Neural progenitor cell (in vitro differentiated cells): ENCODE data around the gene TAF4. TPM values are rescaled to one million over a fixed set of nuclear protein-coding genes. Genes with fewer than 3 reads are reported as not detected.

Experiments used
- DNase-seq: peaks from one replicate; pipeline ENCODE4 v3.0.0-alpha.2; 2016; ENCODE audit warnings: low spot score
- H2AFZ ChIP-seq: fragments of 200-600 bp; sonication (generic); replicated peaks from 2 replicates; pipeline ENCODE4 v1.6.1; 2016; ENCODE audit warnings: antibody characterized with exemption
- H3F3A ChIP-seq: fragments of 200-600 bp; sonication (generic); 2 replicates; pipeline ENCODE4 v1.6.1; 2016; ENCODE audit warnings: antibody characterized with exemption, low read depth
- H3K27ac ChIP-seq: fragments of 200-600 bp; sonication (generic); 2 replicates; pipeline ENCODE4 v1.5.1; 2016; ENCODE audit warnings: mild to moderate bottlenecking
- H3K27me3 ChIP-seq: fragments of 200-600 bp; sonication (generic); 2 replicates; pipeline ENCODE4 v1.6.1; 2016; ENCODE audit warnings: mild to moderate bottlenecking, moderate library complexity
- H3K36me3 ChIP-seq: fragments of 200-600 bp; sonication (generic); 2 replicates; pipeline ENCODE4 v1.5.1; 2016
- H3K4me1 ChIP-seq: fragments of 200-600 bp; sonication (generic); 2 replicates; pipeline ENCODE4 v1.6.1; 2016; ENCODE audit warnings: mixed run types
- H3K4me2 ChIP-seq: fragments of 200-600 bp; sonication (generic); 2 replicates; pipeline ENCODE4 v1.6.1; 2016
- H3K4me3 ChIP-seq: fragments of 200-600 bp; sonication (generic); 2 replicates; pipeline ENCODE4 v1.5.1; 2016
- H3K79me2 ChIP-seq: fragments of 200-600 bp; sonication (generic); 2 replicates; pipeline ENCODE4 v1.6.1; 2016; ENCODE audit warnings: low read depth
- H3K9ac ChIP-seq: fragments of 200-600 bp; sonication (generic); 2 replicates; pipeline ENCODE4 v1.6.1; 2016
- H3K9me3 ChIP-seq: fragments of 200-600 bp; sonication (generic); 2 replicates; pipeline ENCODE4 v1.5.1; 2016; ENCODE audit warnings: low read depth
- H4K20me1 ChIP-seq: fragments of 200-600 bp; sonication (generic); 2 replicates; pipeline ENCODE4 v1.6.1; 2016; ENCODE audit warnings: low read depth
- H3K27ac Mint-ChIP-seq: 3 replicates; pipeline ENCODE4 v1.8.0; 2021; ENCODE audit warnings: mixed read lengths
- H3K27me3 Mint-ChIP-seq: 2 replicates; pipeline ENCODE4 v1.8.0; 2022; ENCODE audit warnings: low read depth, mild to moderate bottlenecking, inconsistent platforms, moderate library complexity, mixed read lengths; ENCODE audit not compliant: insufficient read depth
- H3K36me3 Mint-ChIP-seq: 3 replicates; pipeline ENCODE4 v1.8.0; 2021; ENCODE audit warnings: mixed read lengths
- H3K4me1 Mint-ChIP-seq: 3 replicates; pipeline ENCODE4 v1.8.0; 2021; ENCODE audit warnings: mixed read lengths
- H3K4me3 Mint-ChIP-seq: 3 replicates; pipeline ENCODE4 v1.8.0; 2021; ENCODE audit warnings: mild to moderate bottlenecking, moderate library complexity, mixed read lengths
- H3K9me3 Mint-ChIP-seq: 3 replicates; pipeline ENCODE4 v1.8.0; 2020; ENCODE audit warnings: mixed read lengths
- CTCF ChIP-seq: fragments of 200-600 bp; sonication (generic); IDR thresholded peaks from 2 replicates; pipeline ENCODE4 v1.5.1; 2017; ENCODE audit warnings: antibody characterized with exemption, mild to moderate bottlenecking
- EZH2 ChIP-seq: fragments of 200-600 bp; sonication (generic); IDR thresholded peaks from 2 replicates; pipeline ENCODE4 v1.6.1; 2017; ENCODE audit warnings: antibody characterized with exemption, mild to moderate bottlenecking, moderate library complexity
- EZH2phosphoT487 ChIP-seq: fragments of 200-600 bp; sonication (generic); IDR thresholded peaks from 2 replicates; pipeline ENCODE4 v1.6.1; 2017; ENCODE audit warnings: antibody characterized with exemption
- total RNA-seq: library from RNA; depleted of rRNA; stranded (reverse); fragments of >200 nt; gene quantifications from 2 replicates; pipeline ENCODE4 v1.2.3, GENCODE V29; 2015; ENCODE audit warnings: low replicate concordance

The TAF4 gene
- total RNA-seq, 1 donor from 2014 or later = 9.9 TPM

- no peaks in the 10 kb centered on the region for H3K79me2 ChIP-seq
- Mint-ChIP-seq H3K4me3 (no peak overlapping the region), H3K27ac (no peak overlapping the region), H3K27me3 (peaks cover 2% of the 10 kb centered on the region), H3K36me3 (peaks cover 3% of the 10 kb centered on the region), H3K9me3 (peaks cover 3% of the 10 kb centered on the region), H3K4me1 (peaks cover 2% of the 10 kb centered on the region)
- DNase-seq = no peak
- no peaks in the 10 kb centered on the region for H3K36me3 ChIP-seq
- H3K4me1 ChIP-seq = no peaks in the 10 kb centered on the region
- H3K4me3 ChIP-seq = no peak overlapping the region
- H3F3A ChIP-seq = no peaks in the 10 kb centered on the region
- no peaks in the 10 kb centered on the region for H3K9me3 ChIP-seq
- no peaks in the 10 kb centered on the region for H4K20me1 ChIP-seq
- H2AFZ ChIP-seq = no peak overlapping the region
- H3K27me3 ChIP-seq = no peaks in the 10 kb centered on the region
- H3K4me2 ChIP-seq = no peak overlapping the region
- no peak overlapping the region for H3K27ac ChIP-seq
- TF ChIP-seq EZH2phosphoT487 (no peak), EZH2 (no peak), CTCF (no peak)
- H3K9ac ChIP-seq = no peak overlapping the region
Measured at GRCh38 chr20:61926796-61927192, 138.9 kb downstream of the TAF4 start.

- Histone ChIP-seq H3K27ac (no peak overlapping the region), H3K79me2 (no peaks in the 10 kb centered on the region), H3K4me1 (no peaks in the 10 kb centered on the region), H4K20me1 (no peaks in the 10 kb centered on the region), H3K36me3 (no peaks in the 10 kb centered on the region), H3K27me3 (no peaks in the 10 kb centered on the region), H3K4me2 (no peak overlapping the region), H3K4me3 (no peak overlapping the region), H2AFZ (no peak overlapping the region), H3K9ac (no peak overlapping the region), H3F3A (no peaks in the 10 kb centered on the region), H3K9me3 (no peaks in the 10 kb centered on the region)
- Mint-ChIP-seq H3K4me1 (peaks cover 2% of the 10 kb centered on the region), H3K27me3 (peaks cover 2% of the 10 kb centered on the region), H3K4me3 (no peak overlapping the region), H3K36me3 (peaks cover 3% of the 10 kb centered on the region), H3K9me3 (peaks cover 3% of the 10 kb centered on the region), H3K27ac (no peak overlapping the region)
- no peak for DNase-seq
- TF ChIP-seq CTCF (no peak), EZH2 (no peak), EZH2phosphoT487 (no peak)
Measured at GRCh38 chr20:61926253-61926613, 139.4 kb downstream of the TAF4 start.

GRCh38 chr20:61925555-61926252 lies 140.0 kb downstream of the TAF4 start:
- Histone ChIP-seq H3K9ac (no peak overlapping the region), H3K36me3 (no peaks in the 10 kb centered on the region), H4K20me1 (no peaks in the 10 kb centered on the region), H3K27me3 (no peaks in the 10 kb centered on the region), H3K79me2 (no peaks in the 10 kb centered on the region), H3K4me3 (no peak overlapping the region), H3K9me3 (no peaks in the 10 kb centered on the region), H2AFZ (no peak overlapping the region), H3K27ac (no peak overlapping the region), H3K4me2 (no peak overlapping the region), H3K4me1 (no peaks in the 10 kb centered on the region), H3F3A (no peaks in the 10 kb centered on the region)
- H3K27ac Mint-ChIP-seq = no peak overlapping the region
- TF ChIP-seq CTCF (no peak), EZH2phosphoT487 (no peak), EZH2 (no peak)
- DNase-seq = no peak
- peaks cover 2% of the 10 kb centered on the region for H3K27me3 Mint-ChIP-seq
- H3K36me3 Mint-ChIP-seq = peaks cover 3% of the 10 kb centered on the region
- H3K4me1 Mint-ChIP-seq = peaks cover 2% of the 10 kb centered on the region
- peaks cover 3% of the 10 kb centered on the region for H3K9me3 Mint-ChIP-seq
- H3K4me3 Mint-ChIP-seq = no peak overlapping the region
